Right ventricle myocardium superior (tissue), 1 donor: Measurements from ENCODE around the gene PHLPP1. TPM values are rescaled to one million over a fixed set of nuclear protein-coding genes. Genes with fewer than 3 reads are reported as not detected.
A peak's percentile ranks its signal among the peaks of the same experiment; 100 is the strongest.
"Not testable (repeated sequence)": the region's sequence is repeated elsewhere in the genome, so short reads cannot be mapped to it uniquely, and the experiment has no call there.

Experiments
- ATAC-seq: fragments of 200-7000 bp; cut with Tn5 transposase; one replicate; pipeline ENCODE4 v1.9.1; 2020; ENCODE audit warnings: mild to moderate bottlenecking; ENCODE audit not compliant: poor library complexity
- DNase-seq: peaks from one replicate; pipeline ENCODE4 v3.0.0-alpha.2; 2020
- intact Hi-C: fragments of 100-400 bp; cut with DNase I; formaldehyde crosslinking; loops from one replicate; pipeline ENCODE4 v1.11.2; 2022
- long read RNA-seq: library from polyadenylated mRNA; unstranded; transcript quantifications from one replicate; pipeline ENCODE4 v2.0.0, GENCODE V29; 2021
- total RNA-seq: library from RNA; stranded (reverse); fragmentation: NEBNext Ultra II Directional; extraction: Animal tissue kit (Norgen Biotek cat#: 25700); gene quantifications from one replicate; pipeline ENCODE4 v1.2.1, GENCODE V29; 2021
- donor health status: DM: no; HTN: yes; CAD: no; lungs with severe emphysema.

Gene PHLPP1
- 6.2 TPM for total RNA-seq
- long read RNA-seq, full-length matches to known transcripts, result 1 of 8 reads
- long read RNA-seq, partial matches to known transcripts, result 2 of 8 reads
- long read RNA-seq, other reads (novel, unspliced or antisense), result 5 of 8 reads

- no peak for ATAC-seq
- intact Hi-C loops, result no loop called here
Measured at GRCh38 chr18:62715436-62715758, at the start of gene PHLPP1. Gene PHLPP1 (plus strand): TSS chr18:62715541. CDS start chr18:62715684, 143 bp downstream.

GRCh38 chr18:62669225-62669624 is 46.1 kb upstream of the PHLPP1 start:
- DNase-seq (no peak), ATAC-seq (no peak)
- intact Hi-C loops, result no loop called here

More at GRCh38 chr18:62715436-62715758, at the start of gene PHLPP1:
- DNase-seq, result no peak

DNA sequence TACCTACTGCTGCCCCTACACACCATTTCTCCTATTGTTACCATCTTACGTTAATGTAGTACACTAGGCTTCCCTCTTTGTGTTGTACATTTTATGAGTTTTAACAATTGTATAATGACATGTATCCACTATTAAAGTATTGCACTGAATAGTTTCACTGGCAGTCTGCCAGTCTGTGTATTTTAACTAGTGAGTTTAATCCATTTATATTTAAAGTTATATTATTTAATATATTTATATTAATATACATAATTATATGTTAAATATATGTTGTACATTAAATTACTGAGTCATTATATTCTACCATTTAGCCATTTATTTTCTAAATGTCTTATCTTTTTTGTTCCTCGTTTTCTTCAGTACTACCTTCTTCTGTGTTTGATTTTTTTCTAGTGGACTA is 44.8 kb upstream of the PHLPP1 start:
- intact Hi-C loops, result no loop called here
- no peak for ATAC-seq

DNA sequence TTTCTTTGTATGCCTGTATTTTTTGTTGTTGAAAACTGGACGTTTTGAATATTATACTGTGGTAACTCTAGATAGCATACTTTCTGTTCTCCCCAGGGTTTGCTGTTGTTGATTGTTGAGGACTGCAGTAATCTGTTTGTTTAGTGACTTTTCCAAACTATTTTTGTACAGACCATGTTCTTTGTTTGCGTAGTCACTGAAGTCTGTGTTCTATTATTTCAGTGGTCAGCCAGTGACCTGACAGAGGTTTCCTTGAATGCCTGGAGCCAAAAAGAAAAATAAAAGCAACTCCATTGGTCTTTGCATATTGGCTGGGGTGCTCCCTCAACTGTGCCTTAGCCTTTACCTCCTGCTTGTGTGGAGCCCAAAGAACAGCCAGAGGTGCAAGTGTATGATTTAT is 42.7 kb upstream of the PHLPP1 start:
- DNase-seq (no peak), ATAC-seq (no peak)
- intact Hi-C loops, result no loop called here

More for the DNA sequence above, 44.8 kb upstream of the PHLPP1 start:
- no peak for DNase-seq

DNA sequence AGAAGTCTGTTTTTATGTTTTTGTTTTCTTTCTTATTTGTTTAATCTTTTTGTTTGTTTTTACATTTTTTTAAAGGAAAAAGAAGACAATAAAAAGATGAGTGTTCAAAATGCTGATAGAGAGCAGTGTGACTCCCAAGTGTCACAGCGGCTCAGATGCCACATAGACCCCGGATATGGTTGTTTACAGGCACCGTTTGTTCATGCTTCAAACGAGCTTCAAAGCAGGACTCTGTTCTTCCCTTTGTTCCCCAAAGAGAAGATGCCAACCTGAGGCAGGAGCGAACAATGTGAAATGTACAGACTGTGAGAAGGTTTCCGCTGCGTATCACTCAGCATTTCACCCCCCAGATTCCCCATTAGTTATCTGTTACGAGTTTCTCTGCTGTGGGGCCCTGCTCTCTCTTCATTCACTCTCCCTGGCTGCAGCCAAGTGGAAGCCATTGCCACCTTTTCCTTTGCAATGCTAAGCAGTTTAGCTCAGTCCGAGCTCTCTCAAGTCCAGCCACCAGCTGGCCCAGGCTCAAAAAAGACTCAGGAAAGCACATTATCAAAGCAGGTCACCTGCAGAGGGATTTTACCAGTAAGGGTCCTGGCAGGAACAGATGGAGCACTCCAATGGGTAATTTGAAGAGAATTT is 36.4 kb upstream of the PHLPP1 start:
- DNase-seq (no peak), ATAC-seq (no peak)
- intact Hi-C loops, result no loop called here

GRCh38 chr18:62682371-62682770 is 33.0 kb upstream of the PHLPP1 start:
- ATAC-seq (no peak), DNase-seq (no peak)
- intact Hi-C loops, result no loop called here

DNA sequence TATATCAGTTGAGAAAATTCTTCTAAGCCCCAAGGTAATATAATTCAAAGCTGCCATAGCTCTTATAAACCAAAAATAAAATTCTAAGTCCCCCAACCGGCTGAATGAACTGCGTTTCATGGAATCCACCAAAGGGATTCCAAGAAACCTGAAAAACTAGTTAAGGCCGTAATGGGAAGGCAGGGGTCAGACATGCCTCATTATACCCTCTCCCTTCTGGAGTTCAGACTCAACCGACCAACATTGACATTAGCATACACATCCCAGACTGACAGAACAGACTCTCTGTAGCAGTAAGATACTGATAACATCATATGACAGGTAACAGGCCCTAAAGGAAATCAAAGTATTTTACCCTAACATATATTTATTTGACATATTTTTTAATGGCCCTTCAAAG is 31.4 kb upstream of the PHLPP1 start:
- no peak for ATAC-seq
- no peak for DNase-seq
- intact Hi-C loops, result no loop called here

GRCh38 chr18:62688743-62689317 is 26.5 kb upstream of the PHLPP1 start:
- no peak for DNase-seq
- intact Hi-C loops, result no loop called here
- ATAC-seq, result no peak

GRCh38 chr18:62690236-62690815 is 25.0 kb upstream of the PHLPP1 start:
- intact Hi-C loops, result no loop called here
- DNase-seq (no peak), ATAC-seq (no peak)

- intact Hi-C loops, result no loop called here
- ATAC-seq (no peak), DNase-seq (no peak)
Measured at GRCh38 chr18:62693659-62694058, 21.7 kb upstream of the PHLPP1 start.

GRCh38 chr18:62697636-62698035 is 17.7 kb upstream of the PHLPP1 start:
- DNase-seq (no peak), ATAC-seq (no peak)
- intact Hi-C loops, result no loop called here

- intact Hi-C loops, result no loop called here
- no peak for ATAC-seq
- DNase-seq, result no peak
Measured at GRCh38 chr18:62702259-62702658, 13.1 kb upstream of the PHLPP1 start.

DNA sequence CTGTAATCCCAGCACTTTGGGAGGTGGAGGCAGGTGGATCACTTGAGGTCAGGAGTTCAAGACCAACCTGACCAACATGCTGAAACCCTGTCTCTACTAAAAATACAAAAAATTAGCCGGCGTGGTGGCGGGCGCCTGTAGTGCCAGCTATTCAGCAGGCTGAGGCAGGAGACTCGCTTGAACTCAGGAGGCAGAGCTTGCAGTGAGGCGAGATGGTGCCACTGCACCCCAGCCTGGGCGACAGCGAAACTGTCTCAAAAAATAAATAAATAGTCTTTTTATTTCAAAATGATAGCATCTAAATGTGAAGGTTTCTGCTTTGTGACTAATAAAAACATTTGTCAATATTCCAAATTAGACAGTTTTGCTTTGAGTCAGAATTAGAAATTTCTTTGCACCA is 8.5 kb upstream of the PHLPP1 start:
- intact Hi-C loops, ATAC-seq, DNase-seq: not testable (repeated sequence)

GRCh38 chr18:62709908-62710307 is 5.4 kb upstream of the PHLPP1 start:
- intact Hi-C loops, result loop anchor here (2.0 to 5.0 kb wide), 2 partner anchors 123 to 273 kb away; no protein-coding TSS in a partner anchor
- DNase-seq, ATAC-seq: not testable (repeated sequence)

DNA sequence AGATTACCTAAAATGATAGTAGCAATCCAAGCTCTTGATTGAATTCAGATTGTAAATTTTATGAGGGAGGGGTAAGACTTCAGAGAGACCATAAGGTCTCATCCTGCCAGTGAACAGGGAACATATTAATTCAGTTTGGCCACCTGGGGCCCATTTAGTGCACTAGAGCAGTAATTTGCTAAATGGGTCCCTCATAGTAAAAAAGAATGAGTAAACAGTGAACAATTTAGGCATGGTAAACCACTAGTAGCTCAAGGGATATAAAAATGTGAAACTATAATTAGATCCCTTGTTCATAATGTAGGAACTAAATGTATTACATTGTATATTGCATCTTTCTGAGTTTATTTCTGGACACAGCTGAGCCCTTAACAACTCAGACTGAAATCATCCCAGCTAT is 4.9 kb upstream of the PHLPP1 start:
- DNase-seq (no peak), ATAC-seq (no peak)
- intact Hi-C loops, result loop anchor here (2.0 to 5.0 kb wide), 2 partner anchors 123 to 272 kb away; no protein-coding TSS in a partner anchor

DNA sequence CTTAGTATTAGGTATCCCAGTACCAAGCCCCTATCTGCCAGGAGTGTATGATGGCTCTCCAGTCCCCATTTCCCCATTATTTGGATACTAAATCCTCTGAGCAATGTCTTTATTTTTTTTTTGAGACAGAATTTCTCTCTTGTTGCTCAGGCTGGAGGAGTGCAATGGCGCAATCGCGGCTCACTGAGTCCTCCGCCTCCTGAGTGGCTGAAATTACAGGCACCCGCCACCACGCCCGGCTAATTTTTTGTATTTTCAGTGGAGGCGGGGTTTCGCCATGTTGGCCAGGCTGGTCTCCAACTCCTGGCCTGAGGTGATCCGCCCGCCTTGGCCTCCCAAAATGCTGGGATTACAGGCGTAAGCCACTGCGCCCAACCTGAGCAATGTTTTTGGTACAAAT is 3.6 kb upstream of the PHLPP1 start:
- intact Hi-C loops, result loop anchor here (2.0 to 5.0 kb wide), 2 partner anchors 124 to 271 kb away; no protein-coding TSS in a partner anchor
- ATAC-seq (no peak), DNase-seq (no peak)

GRCh38 chr18:62713651-62714247 is 1.6 kb upstream of the PHLPP1 start:
- intact Hi-C loops, result loop anchor here (5.0 kb wide), 1 partner anchor 126 kb away; no protein-coding TSS in a partner anchor
- peak; percentile 41 for DNase-seq
- no peak for ATAC-seq

- DNase-seq (peak; percentile 99), ATAC-seq (peak; percentile 96)
- intact Hi-C loops, result loop anchor here (5.0 kb wide), 1 partner anchor 128 kb away; no protein-coding TSS in a partner anchor
Measured at GRCh38 chr18:62714671-62715435, 488 bp upstream of the PHLPP1 start.
